Osteocyte (in vitro differentiated cells): ENCODE results near the gene FAM3A. TPM values are rescaled to one million over a fixed set of nuclear protein-coding genes. Genes with fewer than 3 reads are reported as not detected.

Experiments
- DNase-seq: peaks from one replicate; pipeline ENCODE4 v3.0.0; 2021; ENCODE audit warnings: mixed read lengths; ENCODE audit not compliant: unreplicated experiment; ENCODE audit errors: extremely low spot score
- H3K27ac Mint-ChIP-seq: one replicate; pipeline ENCODE4 v1.8.0; 2021; ENCODE audit warnings: mild to moderate bottlenecking, mixed read lengths; ENCODE audit not compliant: unreplicated experiment
- H3K27me3 Mint-ChIP-seq: one replicate; pipeline ENCODE4 v1.8.0; 2021; ENCODE audit warnings: mixed read lengths; ENCODE audit not compliant: unreplicated experiment
- H3K36me3 Mint-ChIP-seq: one replicate; pipeline ENCODE4 v1.8.0; 2021; ENCODE audit warnings: mixed read lengths; ENCODE audit not compliant: unreplicated experiment
- H3K4me1 Mint-ChIP-seq: one replicate; pipeline ENCODE4 v1.8.0; 2021; ENCODE audit warnings: mixed read lengths; ENCODE audit not compliant: unreplicated experiment
- H3K4me3 Mint-ChIP-seq: one replicate; pipeline ENCODE4 v1.8.0; 2021; ENCODE audit warnings: mild to moderate bottlenecking, moderate library complexity, mixed read lengths; ENCODE audit not compliant: unreplicated experiment
- H3K9me3 Mint-ChIP-seq: one replicate; pipeline ENCODE4 v1.8.0; 2021; ENCODE audit warnings: mixed read lengths; ENCODE audit not compliant: unreplicated experiment
- total RNA-seq: library from RNA; stranded (reverse); gene quantifications from 2 replicates; pipeline ENCODE4 v1.2.1, GENCODE V29; 2021
- TF ChIP-seq, protein P1 (sequence below): fragments of 200-600 bp; sonication (generic); IDR thresholded peaks from 2 replicates; pipeline ENCODE4 v1.5.0; 2021; ENCODE audit warnings: antibody characterized with exemption, mild to moderate bottlenecking, moderate library complexity

Gene FAM3A
- total RNA-seq, 1 donor from 2014 or later = 40.4 TPM

DNA sequence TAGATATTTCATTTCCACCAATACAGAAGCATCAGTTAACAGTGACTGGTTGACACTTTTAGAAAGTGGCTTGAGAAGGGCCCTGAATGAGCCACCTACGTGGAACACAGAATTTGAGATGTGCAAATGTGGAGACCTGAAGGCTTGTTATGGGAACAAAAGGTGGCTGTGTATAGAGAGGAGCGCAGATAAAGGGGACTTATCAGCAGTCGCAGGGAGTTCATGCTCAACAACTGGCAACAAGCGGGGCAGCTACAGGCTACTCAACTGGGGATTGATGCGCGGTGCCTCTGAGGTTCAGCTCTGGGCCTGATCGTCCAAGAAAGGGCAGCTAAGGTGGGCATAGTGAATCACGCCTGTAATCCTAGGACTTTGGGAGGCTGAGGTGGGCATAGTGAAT is 3.4 kb upstream of the FAM3A start:
- no peak overlapping the region for H3K27ac Mint-ChIP-seq
- no peaks in the 10 kb centered on the region for H3K36me3 Mint-ChIP-seq
- TF ChIP-seq, protein P1, sequence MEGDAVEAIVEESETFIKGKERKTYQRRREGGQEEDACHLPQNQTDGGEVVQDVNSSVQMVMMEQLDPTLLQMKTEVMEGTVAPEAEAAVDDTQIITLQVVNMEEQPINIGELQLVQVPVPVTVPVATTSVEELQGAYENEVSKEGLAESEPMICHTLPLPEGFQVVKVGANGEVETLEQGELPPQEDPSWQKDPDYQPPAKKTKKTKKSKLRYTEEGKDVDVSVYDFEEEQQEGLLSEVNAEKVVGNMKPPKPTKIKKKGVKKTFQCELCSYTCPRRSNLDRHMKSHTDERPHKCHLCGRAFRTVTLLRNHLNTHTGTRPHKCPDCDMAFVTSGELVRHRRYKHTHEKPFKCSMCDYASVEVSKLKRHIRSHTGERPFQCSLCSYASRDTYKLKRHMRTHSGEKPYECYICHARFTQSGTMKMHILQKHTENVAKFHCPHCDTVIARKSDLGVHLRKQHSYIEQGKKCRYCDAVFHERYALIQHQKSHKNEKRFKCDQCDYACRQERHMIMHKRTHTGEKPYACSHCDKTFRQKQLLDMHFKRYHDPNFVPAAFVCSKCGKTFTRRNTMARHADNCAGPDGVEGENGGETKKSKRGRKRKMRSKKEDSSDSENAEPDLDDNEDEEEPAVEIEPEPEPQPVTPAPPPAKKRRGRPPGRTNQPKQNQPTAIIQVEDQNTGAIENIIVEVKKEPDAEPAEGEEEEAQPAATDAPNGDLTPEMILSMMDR = no peak
- H3K4me3 Mint-ChIP-seq = no peak overlapping the region
- DNase-seq = no peak
- no peaks in the 10 kb centered on the region for H3K27me3 Mint-ChIP-seq
- peaks cover 11% of the 10 kb centered on the region for H3K4me1 Mint-ChIP-seq
- no peaks in the 10 kb centered on the region for H3K9me3 Mint-ChIP-seq

DNA sequence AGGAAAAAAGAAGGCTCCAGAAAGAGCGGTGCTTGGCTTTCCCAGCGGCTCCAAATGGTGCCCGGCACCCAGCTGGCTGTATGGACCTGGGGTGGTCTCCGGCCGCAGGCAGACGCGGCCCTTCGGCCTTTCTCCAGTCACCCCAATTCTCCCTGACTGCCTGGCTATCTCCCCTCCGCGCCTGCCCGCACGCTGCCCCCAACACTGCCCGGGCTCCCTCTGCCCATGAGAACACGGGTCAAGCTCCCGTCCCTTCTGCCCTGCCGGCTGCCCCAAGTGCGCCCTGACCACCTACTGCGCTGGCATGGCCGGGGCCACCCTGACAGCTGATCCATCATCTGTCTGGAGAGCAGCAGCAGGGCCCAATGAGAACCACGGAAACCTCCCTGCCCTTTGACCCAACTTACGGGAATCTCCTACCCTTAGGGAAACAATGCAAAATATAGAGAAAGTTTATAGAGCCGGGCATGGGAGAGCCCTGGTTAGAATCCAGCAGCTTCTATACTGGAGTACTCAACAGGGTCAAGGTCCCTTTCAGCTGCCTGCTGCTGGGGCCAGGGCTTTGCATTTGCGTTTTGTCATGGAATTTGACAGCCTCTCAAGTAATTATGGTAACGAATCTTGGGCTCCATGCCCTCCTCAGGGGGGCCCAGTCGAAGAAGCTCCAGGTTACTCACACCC is 1.2 kb upstream of the FAM3A start:
- Mint-ChIP-seq H3K27me3 (no peaks in the 10 kb centered on the region), H3K27ac (no peak overlapping the region), H3K4me1 (peaks cover 13% of the 10 kb centered on the region), H3K9me3 (no peaks in the 10 kb centered on the region), H3K36me3 (no peaks in the 10 kb centered on the region), H3K4me3 (no peak overlapping the region)
- TF ChIP-seq, protein P1 = no peak
- DNase-seq = no peak

DNA sequence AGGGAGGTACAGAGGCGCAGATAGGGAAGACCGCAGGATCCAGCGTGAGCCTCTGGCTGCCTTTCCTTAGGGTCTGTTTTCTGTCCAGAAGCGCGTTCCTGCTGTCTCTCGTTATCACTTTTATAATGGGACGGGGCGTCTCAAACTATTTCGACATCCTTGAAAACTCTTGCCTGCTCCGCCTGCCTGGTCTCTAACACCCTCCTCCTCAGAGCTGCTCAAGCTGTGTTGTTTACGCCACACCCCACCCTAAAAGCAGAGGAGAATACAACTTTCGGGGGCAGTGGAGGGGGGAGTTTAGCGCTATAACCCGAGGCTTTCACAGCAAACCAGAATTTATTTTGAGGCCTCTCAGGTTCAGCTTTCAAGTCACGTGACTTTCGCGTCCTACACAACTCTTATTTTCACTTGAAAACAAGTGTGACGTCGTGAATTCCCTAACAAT is 646 bp upstream of the FAM3A start:
- Mint-ChIP-seq H3K4me3 (peak overlapping the region; percentile 74), H3K4me1 (peaks cover 13% of the 10 kb centered on the region), H3K36me3 (no peaks in the 10 kb centered on the region), H3K9me3 (no peaks in the 10 kb centered on the region), H3K27ac (peak overlapping the region; percentile 81), H3K27me3 (no peaks in the 10 kb centered on the region)
- TF ChIP-seq, protein P1 = no peak
- DNase-seq = no peak

DNA sequence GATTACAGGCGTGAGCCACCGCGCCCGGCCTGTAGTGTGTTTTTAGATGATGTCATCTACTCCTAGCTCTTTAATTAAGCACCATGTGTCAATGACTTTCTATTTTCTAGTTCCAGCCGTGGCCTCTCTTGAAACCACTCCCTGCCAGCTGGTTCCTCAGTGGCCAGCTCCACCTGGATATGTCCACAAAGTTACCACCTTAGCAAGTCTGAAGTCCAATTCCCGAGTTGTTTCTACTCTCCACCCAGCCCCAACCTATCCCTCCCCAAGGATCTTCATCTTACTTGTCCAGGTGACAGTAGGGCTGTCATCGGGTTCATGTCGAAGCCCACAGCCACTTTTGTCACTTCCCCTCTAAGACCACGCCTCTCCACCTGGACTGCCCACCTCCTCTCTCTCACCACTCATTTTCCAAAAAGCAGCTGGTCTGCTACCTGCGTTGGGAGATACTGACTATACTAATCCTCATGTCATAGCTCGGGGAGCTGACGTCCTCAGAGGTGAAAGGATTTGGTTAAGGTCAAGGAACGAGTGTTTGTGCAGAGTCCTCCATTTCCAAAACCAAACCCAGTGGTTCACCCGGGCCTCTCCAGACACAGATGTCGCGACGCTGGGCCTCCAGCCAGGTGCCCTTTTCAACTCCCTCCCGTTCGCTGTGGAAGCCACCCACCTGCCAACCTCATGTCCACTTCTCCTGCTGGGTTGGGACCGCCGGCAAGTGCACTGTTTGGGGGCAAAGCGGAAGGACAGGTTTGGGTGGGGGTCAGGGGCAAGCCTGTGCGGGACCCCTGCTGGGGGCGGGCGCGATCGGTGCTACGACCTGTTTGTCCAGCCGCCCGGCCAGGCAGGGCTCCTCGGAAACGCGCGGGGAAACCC is 704 bp downstream of the FAM3A start:
- Mint-ChIP-seq H3K9me3 (no peaks in the 10 kb centered on the region), H3K4me1 (peaks cover 13% of the 10 kb centered on the region), H3K27ac (peak overlapping the region; percentile 55), H3K4me3 (peak overlapping the region; percentile 78), H3K27me3 (no peaks in the 10 kb centered on the region), H3K36me3 (peaks cover 5% of the 10 kb centered on the region)
- TF ChIP-seq, protein P1 = no peak
- DNase-seq = no peak

DNA sequence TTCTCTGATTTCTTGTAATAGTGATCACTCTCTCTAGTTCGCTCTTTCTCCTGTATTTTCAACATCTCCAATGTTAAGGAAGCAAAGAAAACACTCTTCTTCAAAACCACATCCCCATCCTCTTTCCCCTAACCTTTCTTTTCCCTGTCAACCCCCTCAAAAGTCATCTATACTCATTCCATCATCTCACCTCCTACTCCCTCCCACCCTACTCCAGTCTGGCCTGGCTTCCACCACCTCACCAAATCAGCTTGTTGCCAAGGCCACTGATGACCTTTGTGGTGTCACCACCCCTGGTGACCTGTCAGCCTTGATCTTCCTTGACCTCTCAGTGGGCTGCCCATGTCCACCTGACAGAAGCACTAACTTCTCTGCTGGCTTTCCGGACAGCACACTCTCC is 2.3 kb downstream of the FAM3A start:
- Mint-ChIP-seq H3K27ac (peak overlapping the region; percentile 47), H3K36me3 (peaks cover 9% of the 10 kb centered on the region), H3K4me1 (peaks cover 13% of the 10 kb centered on the region), H3K27me3 (no peaks in the 10 kb centered on the region), H3K4me3 (no peak overlapping the region), H3K9me3 (no peaks in the 10 kb centered on the region)
- TF ChIP-seq, protein P1 = no peak
- DNase-seq = no peak
